Measurements from ENCODE around the gene HACD2.

- TF ChIP-seq REST (IDR thresholded peaks at IDR 0.05; ENCODE audit: low read depth) (no peak), RAD21 (IDR thresholded peaks at IDR 0.05; ENCODE audit: low read depth) (no peak), TEAD4 (IDR thresholded peaks at IDR 0.05) (no peak), TAF1 (IDR thresholded peaks at IDR 0.05; ENCODE audit: low read depth) (no peak), FOXM1 (IDR thresholded peaks at IDR 0.05; ENCODE audit: borderline replicate concordance, low read depth) (no peak), CREB1 (IDR thresholded peaks at IDR 0.05; ENCODE audit: low read depth) (no peak), MAX (IDR thresholded peaks at IDR 0.05) (no peak), EP300 (IDR thresholded peaks at IDR 0.05; ENCODE audit: borderline replicate concordance) (no peak), CEBPB (IDR thresholded peaks at IDR 0.05) (no peak), TCF12 (IDR thresholded peaks at IDR 0.05; ENCODE audit: low read depth) (no peak), YY1 (IDR thresholded peaks at IDR 0.05; ENCODE audit: low read depth) (no peak), EGR1 (IDR thresholded peaks at IDR 0.05) (no peak)
- TF ChIP-seq, protein P1, sequence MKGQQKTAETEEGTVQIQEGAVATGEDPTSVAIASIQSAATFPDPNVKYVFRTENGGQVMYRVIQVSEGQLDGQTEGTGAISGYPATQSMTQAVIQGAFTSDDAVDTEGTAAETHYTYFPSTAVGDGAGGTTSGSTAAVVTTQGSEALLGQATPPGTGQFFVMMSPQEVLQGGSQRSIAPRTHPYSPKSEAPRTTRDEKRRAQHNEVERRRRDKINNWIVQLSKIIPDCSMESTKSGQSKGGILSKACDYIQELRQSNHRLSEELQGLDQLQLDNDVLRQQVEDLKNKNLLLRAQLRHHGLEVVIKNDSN (IDR thresholded peaks at IDR 0.05): no peak
Measured at GRCh38 chr3:123605789-123606234, 21.0 kb upstream of the HACD2 start.

Data from Ishikawa (cell line).